GM21619 (cell line): ENCODE data around the gene GNE.
"Not testable (repeated sequence)": the region's sequence is repeated elsewhere in the genome, so short reads cannot be mapped to it uniquely, and the experiment has no call there.

Source experiments
- ATAC-seq: cut with Tn5 transposase; IDR thresholded peaks from one replicate; pipeline ENCODE4 v1.9.1; 2021; ENCODE audit not compliant: unreplicated experiment

The GNE gene

GRCh38 chr9:36275060-36275459 is 16.8 kb upstream of the GNE start:
- no peak for ATAC-seq

DNA sequence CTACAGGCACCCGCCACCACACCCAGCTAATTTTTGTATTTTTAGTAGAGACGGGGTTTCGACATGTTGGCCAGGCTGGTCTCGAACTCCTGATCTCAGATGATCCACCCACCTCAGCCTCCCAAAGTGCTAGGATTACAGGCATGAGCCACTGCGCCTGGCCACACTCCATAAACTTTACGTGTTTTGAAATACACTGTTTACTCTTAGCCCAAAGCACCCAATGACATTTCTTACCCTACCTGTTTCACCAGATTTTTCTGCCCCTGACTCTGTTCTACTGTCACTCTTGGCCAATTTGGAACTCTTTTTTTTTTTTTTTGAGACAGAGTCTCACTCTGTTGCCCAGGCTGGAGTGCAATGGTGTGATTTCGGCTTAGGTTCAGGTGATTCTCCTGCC is 15.1 kb upstream of the GNE start:
- not testable (repeated sequence) for ATAC-seq

GRCh38 chr9:36268007-36268427 is 9.8 kb upstream of the GNE start:
- ATAC-seq = no peak

DNA sequence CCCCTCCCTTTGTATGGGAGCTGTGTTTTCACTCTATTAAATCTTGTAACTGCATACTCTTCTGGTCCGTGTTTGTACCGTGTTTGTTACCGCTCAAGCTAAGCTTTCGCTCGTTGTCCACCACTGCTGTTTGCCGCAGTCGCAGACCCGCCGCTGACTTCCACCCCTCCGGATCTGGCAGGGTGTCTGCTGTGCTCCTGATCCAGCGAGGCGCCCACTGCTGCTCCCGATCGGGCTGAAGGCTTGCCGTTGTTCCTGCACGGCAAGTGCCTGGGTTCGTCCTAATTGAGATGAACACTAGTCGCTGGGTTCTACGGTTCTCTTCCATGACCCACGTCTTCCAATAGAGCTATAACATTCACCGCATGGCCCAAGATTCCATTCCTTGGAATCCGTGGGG is 6.6 kb upstream of the GNE start:
- no peak for ATAC-seq

DNA sequence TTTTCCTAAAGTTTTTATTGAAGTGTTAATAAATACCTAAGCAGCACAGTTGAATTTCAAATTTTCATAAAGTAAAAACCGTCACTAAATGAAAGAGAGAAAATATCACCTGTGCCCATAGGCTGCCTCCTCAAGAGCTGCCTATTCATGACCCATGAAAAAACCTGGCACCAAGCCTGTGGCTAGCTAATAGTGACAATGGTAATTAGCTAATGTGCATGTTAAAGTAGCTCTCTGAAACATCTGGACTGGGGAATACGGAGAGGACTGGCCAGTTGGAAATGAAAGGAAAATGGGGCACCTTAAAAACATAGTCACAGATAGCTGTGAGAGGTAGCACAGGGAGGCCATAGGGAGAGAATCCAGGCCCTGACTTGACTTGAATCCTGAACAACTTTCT is 5.4 kb upstream of the GNE start:
- ATAC-seq = no peak

DNA sequence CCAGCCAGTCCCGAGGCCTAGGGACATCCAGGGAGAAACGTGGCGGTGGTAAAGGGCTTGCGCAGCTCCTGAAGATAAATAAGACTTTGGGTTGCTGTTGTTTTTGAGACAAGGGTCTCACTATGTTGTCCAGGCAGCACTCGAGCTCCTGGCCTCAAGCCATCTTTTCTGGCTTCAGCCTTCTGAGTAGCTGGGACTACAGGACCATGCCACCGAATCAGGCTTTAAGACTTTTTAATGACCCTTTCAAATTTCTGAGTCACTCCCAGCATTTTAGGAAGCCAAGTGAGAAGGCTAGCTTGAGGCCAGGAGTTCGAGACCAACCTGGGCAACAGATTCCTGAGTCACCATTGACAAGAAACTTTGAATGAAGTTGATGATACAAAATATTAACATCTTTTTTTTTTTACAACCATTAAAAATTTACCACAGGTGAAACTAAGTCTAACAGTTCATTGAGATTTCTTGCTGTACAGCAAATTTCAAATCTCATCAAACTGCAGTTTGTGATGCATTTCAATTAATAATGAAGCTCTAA is 817 bp upstream of the GNE start:
- ATAC-seq = no peak

GRCh38 chr9:36251428-36251827 is 6.8 kb downstream of the GNE start:
- no peak for ATAC-seq

- no peak for ATAC-seq
These were observed 8.2 kb downstream of the GNE start for GRCh38 chr9:36250079-36250478.

DNA sequence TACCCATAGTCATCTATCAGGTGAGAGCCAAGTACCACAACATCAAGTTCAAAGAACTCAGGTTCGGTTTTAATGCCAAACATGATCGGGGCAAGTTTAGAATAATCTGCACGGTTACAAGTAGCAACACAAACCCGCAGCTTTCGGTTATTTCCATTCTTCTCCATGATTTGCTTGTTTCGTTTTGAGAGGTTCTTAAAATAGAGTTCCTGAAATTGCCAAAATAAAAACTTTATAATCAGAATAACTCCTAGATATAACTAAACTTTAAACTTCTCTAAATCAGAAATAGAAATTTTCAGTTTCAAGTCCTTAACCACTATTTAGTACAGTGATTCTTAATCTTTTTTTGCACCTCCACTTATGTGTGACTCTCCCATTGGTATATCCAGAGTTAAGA is 9.1 kb downstream of the GNE start:
- no peak for ATAC-seq

GRCh38 chr9:36248061-36248460 is 10.2 kb downstream of the GNE start:
- ATAC-seq = not testable (repeated sequence)

DNA sequence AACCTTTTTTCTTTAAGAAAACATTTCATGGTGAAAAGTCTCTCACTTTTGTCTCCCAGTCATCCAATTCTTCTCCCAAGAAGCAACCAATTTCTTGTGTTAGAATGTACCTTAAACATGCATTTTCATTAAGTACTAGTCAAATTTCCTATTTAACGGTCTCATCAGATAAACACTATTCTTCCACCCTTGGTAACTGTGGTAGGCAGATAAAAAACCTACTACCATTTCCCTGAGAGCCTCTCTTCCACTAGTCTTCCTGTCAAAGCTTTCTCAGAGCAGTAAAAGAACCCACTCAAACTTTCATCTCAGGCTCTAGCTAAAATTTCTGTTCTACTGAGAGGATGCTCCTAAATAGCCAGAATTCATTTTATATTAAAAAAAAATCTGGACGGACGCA is 10.9 kb downstream of the GNE start:
- ATAC-seq = no peak

DNA sequence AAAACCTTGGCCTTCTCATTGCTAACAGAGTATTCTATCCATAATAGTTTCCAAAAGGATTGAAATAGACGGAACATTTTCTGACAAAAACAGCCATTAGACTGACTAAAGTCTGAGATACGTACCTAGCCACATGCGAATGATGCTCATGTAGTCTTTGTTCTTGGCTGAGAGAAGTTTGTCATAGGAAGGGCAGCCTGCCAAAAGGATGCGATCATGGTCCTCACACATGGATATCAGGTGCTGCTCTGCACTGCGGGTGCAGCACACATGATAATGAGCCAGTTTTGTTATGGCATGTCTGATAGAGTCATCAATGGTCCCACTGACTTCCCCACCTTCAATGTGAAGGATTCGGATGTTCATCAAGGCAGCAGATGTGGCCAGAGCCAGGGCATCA is 12.3 kb downstream of the GNE start:
- no peak for ATAC-seq

GRCh38 chr9:36239675-36240074 is 18.6 kb downstream of the GNE start:
- ATAC-seq = not testable (repeated sequence)

- ATAC-seq = not testable (repeated sequence)
These were observed 19.0 kb downstream of the GNE start for GRCh38 chr9:36239205-36239604.

DNA sequence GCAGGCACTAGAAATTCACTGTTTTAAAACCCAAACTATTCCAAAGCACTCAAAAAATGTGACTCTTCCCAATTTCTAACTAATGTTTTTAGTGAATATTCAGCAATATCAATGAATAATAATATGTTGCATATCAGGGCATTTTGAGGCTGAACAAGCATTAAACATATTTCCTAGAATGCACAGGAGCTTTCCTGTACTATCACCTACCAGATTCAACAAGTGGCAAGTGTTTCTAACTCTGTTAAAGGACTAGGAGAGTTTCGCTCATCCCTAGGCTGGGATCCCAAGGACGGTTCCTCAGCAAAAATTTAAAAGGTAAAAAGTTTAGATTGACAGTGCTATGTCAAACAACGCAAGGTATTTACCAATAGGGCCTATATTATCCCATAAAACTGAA is 21.0 kb downstream of the GNE start:
- ATAC-seq = no peak

- no peak for ATAC-seq
These were observed 35.8 kb downstream of the GNE start for GRCh38 chr9:36222449-36222848.

- no peak for ATAC-seq
These were observed 36.6 kb downstream of the GNE start for GRCh38 chr9:36221667-36222066.

GRCh38 chr9:36218411-36218901 is 39.8 kb downstream of the GNE start:
- no peak for ATAC-seq

GRCh38 chr9:36218011-36218410 is 40.2 kb downstream of the GNE start:
- ATAC-seq = no peak

- ATAC-seq = no peak
These were observed 40.8 kb downstream of the GNE start for GRCh38 chr9:36217256-36217968.

- ATAC-seq = no peak
These were observed 43.7 kb downstream of the GNE start for GRCh38 chr9:36214571-36214970.

DNA sequence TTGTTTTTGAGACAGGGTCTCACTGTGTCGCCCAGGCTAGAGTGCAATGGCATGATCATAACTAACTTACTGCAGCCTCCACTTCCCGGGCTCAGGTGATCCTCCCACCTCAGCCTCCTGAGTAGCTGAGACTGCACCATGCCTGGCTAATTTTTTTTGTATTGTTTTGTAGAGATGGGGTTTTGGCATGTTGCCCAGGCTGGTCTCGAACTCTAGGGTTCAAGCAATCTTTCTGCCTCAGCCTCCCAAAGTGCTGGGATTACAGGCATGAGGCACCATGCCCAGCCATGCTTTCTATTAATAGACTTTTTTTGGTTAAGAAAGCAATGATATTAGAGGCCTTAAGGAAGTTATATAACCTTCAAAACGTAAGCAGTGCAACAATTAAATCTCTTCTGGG is 44.3 kb downstream of the GNE start:
- ATAC-seq = no peak

DNA sequence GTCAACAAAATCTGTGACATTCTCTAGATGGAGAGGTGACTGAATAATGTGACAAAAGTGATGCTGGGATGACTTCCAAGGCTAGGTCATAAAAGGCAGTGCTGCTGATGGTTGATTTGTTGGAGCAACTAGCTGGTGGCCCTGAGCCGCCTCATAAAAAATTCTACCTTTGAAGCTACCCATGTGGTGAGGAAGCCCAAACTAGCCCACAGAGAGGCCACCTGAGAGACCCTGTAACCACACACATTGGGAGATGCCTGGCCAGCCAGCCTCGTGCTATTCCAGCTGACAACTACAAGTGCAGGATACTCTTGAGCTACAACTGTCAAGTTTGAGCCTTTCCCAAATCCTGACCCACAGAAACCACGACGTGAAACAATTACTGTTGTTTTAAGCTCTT is 44.9 kb downstream of the GNE start:
- ATAC-seq = no peak
